DMS114 treated with DMSO at 0.1 percent for 48 hours (cell line): ENCODE results near the gene ST8SIA5.

ENCODE experiments used
- DNase-seq: peaks from one replicate; lab custom pipeline; 2025; ENCODE audit not compliant: unreplicated experiment; lab: John Stamatoyannopoulos, UW

The ST8SIA5 gene

GRCh38 chr18:46676182-46676835 is 80.5 kb downstream of the ST8SIA5 start:
- DNase-seq, result no peak

GRCh38 chr18:46675112-46675511 is 81.7 kb downstream of the ST8SIA5 start:
- no peak for DNase-seq

GRCh38 chr18:46672062-46672970 is 84.5 kb downstream of the ST8SIA5 start:
- no peak for DNase-seq

- no peak for DNase-seq
Observed at GRCh38 chr18:46668694-46669093, 88.2 kb downstream of the ST8SIA5 start.

GRCh38 chr18:46668135-46668534 is 88.7 kb downstream of the ST8SIA5 start:
- no peak for DNase-seq

- no peak for DNase-seq
Observed at GRCh38 chr18:46663539-46663938, 93.3 kb downstream of the ST8SIA5 start.

GRCh38 chr18:46660957-46661749 is 95.7 kb downstream of the ST8SIA5 start:
- DNase-seq, result no peak

- no peak for DNase-seq
Observed at GRCh38 chr18:46659484-46659883, 97.4 kb downstream of the ST8SIA5 start.

GRCh38 chr18:46657115-46657955 is 99.5 kb downstream of the ST8SIA5 start, which contains the start of gene LOXHD1:
TSS of gene LOXHD1 (minus strand) at chr18:46657220. CDS start at chr18:46657033, 187 bp downstream.
- no peak for DNase-seq

- no peak for DNase-seq
Observed at GRCh38 chr18:46656326-46657114, 100.3 kb downstream of the ST8SIA5 start.

- DNase-seq, result no peak
Observed at GRCh38 chr18:46652372-46652771, 104.5 kb downstream of the ST8SIA5 start.

GRCh38 chr18:46650681-46651080 is 106.2 kb downstream of the ST8SIA5 start:
- no peak for DNase-seq

- DNase-seq, result no peak
Observed at GRCh38 chr18:46649071-46649862, 107.6 kb downstream of the ST8SIA5 start.

GRCh38 chr18:46646468-46646867 is 110.4 kb downstream of the ST8SIA5 start:
- no peak for DNase-seq

- DNase-seq, result no peak
Observed at GRCh38 chr18:46642561-46642960, 114.3 kb downstream of the ST8SIA5 start.

GRCh38 chr18:46641917-46642316 is 114.9 kb downstream of the ST8SIA5 start:
- no peak for DNase-seq

GRCh38 chr18:46639386-46639785 is 117.5 kb downstream of the ST8SIA5 start:
- no peak for DNase-seq

GRCh38 chr18:46636040-46636630 is 120.7 kb downstream of the ST8SIA5 start:
- no peak for DNase-seq
